HG03095 (cell line): ENCODE measurements around the gene NFKBIL1.

Experiments used
- ATAC-seq: cut with Tn5 transposase; IDR thresholded peaks from one replicate; pipeline ENCODE4 v1.9.1; 2021; ENCODE audit warnings: moderate library complexity; ENCODE audit not compliant: unreplicated experiment

Gene NFKBIL1

GRCh38 chr6:31559606-31559957, 12.2 kb downstream of the NFKBIL1 start:
- ATAC-seq = no peak

DNA sequence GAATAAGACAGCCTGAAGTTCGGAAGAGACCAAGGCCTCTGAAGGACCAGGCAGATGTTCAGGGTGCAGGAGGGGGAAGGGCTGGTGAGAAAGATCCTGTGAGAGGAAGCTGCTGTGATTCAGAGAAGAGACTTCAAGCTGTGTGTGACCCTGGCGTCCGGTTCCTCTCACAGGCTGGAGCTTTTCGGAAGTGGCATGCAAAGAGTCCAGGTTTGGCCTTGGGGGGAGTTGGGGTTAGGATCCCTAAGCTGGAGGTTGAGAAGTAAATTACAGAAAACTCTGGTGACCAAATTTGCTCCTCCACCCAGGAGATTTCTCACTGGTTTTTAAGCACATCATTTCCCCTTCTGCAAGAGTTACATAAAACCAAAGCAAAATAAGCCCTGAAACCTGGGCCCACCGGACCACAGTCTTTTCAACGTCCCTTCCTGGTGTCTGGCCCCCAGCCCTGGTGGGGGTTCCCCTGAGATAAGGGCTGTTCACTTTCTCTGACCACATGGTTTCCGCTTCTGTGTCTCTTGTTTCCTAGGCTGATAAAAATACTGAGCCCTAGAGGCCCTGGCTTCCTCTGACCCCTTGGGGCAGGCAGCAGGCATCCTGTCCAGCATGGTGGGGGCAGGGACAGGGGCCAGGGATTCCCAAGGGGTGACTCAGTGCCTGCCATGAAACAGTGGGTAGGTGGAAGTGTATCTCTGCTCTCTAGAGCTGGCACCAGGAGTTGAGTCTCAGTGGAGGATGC, 12.7 kb downstream of the NFKBIL1 start:
- ATAC-seq = peak; percentile 49

- no peak for ATAC-seq
Measured at GRCh38 chr6:31560697-31561058, 13.3 kb downstream of the NFKBIL1 start.

- no peak for ATAC-seq
Measured at GRCh38 chr6:31567531-31568370, 20.3 kb downstream of the NFKBIL1 start.

DNA sequence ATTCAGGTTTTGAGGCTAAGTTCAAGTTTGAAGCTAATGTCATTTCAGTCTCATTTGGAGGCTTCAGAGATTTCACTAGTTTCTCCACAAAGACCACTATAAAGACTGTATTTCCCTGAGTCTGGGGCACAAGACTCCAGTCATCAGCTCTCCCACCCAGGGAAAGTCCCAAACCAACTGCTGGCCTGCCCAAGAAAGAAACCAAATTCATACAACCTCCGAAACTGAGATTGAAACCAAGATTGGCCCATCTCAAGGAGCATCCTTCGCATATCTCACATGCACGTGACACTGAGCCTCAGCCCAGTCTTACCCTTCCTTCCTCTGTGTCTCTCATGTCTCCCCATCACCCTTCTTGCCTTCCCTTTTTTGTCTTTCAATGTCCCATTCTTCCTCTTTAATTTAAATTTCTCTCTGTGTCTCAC, 21.1 kb downstream of the NFKBIL1 start:
- peak; percentile 39 for ATAC-seq

GRCh38 chr6:31569861-31570536, 22.6 kb downstream of the NFKBIL1 start:
- ATAC-seq = no peak

DNA sequence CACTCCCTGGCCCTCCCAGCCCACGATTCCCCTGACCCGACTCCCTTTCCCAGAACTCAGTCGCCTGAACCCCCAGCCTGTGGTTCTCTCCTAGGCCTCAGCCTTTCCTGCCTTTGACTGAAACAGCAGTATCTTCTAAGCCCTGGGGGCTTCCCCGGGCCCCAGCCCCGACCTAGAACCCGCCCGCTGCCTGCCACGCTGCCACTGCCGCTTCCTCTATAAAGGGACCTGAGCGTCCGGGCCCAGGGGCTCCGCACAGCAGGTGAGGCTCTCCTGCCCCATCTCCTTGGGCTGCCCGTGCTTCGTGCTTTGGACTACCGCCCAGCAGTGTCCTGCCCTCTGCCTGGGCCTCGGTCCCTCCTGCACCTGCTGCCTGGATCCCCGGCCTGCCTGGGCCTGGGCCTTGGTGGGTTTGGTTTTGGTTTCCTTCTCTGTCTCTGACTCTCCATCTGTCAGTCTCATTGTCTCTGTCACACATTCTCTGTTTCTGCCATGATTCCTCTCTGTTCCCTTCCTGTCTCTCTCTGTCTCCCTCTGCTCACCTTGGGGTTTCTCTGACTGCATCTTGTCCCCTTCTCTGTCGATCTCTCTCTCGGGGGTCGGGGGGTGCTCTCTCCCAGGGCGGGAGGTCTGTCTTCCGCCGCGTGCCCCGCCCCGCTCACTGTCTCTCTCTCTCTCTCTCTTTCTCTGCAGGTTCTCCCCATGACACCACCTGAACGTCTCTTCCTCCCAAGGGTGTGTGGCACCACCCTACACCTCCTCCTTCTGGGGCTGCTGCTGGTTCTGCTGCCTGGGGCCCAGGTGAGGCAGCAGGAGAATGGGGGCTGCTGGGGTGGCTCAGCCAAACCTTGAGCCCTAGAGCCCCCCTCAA, 24.9 kb downstream of the NFKBIL1 start, which contains the start of gene LTA:
Gene LTA, plus strand, starts transcription at position 249 of the 871 bp plus-strand sequence. Its CDS starts 454 bp downstream, at position 703.
- ATAC-seq = peak; percentile 35

DNA sequence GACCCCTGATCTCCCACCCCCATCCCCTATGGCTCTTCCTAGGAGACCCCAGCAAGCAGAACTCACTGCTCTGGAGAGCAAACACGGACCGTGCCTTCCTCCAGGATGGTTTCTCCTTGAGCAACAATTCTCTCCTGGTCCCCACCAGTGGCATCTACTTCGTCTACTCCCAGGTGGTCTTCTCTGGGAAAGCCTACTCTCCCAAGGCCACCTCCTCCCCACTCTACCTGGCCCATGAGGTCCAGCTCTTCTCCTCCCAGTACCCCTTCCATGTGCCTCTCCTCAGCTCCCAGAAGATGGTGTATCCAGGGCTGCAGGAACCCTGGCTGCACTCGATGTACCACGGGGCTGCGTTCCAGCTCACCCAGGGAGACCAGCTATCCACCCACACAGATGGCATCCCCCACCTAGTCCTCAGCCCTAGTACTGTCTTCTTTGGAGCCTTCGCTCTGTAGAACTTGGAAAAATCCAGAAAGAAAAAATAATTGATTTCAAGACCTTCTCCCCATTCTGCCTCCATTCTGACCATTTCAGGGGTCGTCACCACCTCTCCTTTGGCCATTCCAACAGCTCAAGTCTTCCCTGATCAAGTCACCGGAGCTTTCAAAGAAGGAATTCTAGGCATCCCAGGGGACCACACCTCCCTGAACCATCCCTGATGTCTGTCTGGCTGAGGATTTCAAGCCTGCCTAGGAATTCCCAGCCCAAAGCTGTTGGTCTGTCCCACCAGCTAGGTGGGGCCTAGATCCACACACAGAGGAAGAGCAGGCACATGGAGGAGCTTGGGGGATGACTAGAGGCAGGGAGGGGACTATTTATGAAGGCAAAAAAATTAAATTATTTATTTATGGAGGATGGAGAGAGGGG, 26.1 kb downstream of the NFKBIL1 start:
- no peak for ATAC-seq

DNA sequence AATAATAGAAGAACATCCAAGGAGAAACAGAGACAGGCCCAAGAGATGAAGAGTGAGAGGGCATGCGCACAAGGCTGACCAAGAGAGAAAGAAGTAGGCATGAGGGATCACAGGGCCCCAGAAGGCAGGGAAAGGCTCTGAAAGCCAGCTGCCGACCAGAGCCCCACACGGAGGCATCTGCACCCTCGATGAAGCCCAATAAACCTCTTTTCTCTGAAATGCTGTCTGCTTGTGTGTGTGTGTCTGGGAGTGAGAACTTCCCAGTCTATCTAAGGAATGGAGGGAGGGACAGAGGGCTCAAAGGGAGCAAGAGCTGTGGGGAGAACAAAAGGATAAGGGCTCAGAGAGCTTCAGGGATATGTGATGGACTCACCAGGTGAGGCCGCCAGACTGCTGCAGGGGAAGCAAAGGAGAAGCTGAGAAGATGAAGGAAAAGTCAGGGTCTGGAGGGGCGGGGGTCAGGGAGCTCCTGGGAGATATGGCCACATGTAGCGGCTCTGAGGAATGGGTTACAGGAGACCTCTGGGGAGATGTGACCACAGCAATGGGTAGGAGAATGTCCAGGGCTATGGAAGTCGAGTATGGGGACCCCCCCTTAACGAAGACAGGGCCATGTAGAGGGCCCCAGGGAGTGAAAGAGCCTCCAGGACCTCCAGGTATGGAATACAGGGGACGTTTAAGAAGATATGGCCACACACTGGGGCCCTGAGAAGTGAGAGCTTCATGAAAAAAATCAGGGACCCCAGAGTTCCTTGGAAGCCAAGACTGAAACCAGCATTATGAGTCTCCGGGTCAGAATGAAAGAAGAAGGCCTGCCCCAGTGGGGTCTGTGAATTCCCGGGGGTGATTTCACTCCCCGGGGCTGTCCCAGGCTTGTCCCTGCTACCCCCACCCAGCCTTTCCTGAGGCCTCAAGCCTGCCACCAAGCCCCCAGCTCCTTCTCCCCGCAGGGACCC, 27.0 kb downstream of the NFKBIL1 start:
- ATAC-seq = no peak

DNA sequence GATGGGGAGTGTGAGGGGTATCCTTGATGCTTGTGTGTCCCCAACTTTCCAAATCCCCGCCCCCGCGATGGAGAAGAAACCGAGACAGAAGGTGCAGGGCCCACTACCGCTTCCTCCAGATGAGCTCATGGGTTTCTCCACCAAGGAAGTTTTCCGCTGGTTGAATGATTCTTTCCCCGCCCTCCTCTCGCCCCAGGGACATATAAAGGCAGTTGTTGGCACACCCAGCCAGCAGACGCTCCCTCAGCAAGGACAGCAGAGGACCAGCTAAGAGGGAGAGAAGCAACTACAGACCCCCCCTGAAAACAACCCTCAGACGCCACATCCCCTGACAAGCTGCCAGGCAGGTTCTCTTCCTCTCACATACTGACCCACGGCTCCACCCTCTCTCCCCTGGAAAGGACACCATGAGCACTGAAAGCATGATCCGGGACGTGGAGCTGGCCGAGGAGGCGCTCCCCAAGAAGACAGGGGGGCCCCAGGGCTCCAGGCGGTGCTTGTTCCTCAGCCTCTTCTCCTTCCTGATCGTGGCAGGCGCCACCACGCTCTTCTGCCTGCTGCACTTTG, 28.0 kb downstream of the NFKBIL1 start, which contains the start of gene TNF:
Gene TNF, plus strand, starts transcription at position 231 of the 567 bp plus-strand sequence. Its CDS starts 177 bp downstream, at position 408.
- ATAC-seq = no peak

DNA sequence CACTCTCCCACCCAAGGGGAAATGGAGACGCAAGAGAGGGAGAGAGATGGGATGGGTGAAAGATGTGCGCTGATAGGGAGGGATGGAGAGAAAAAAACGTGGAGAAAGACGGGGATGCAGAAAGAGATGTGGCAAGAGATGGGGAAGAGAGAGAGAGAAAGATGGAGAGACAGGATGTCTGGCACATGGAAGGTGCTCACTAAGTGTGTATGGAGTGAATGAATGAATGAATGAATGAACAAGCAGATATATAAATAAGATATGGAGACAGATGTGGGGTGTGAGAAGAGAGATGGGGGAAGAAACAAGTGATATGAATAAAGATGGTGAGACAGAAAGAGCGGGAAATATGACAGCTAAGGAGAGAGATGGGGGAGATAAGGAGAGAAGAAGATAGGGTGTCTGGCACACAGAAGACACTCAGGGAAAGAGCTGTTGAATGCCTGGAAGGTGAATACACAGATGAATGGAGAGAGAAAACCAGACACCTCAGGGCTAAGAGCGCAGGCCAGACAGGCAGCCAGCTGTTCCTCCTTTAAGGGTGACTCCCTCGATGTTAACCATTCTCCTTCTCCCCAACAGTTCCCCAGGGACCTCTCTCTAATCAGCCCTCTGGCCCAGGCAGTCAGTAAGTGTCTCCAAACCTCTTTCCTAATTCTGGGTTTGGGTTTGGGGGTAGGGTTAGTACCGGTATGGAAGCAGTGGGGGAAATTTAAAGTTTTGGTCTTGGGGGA, 28.7 kb downstream of the NFKBIL1 start:
- ATAC-seq = no peak

- ATAC-seq = no peak
Measured at GRCh38 chr6:31576897-31577578, 29.6 kb downstream of the NFKBIL1 start.

DNA sequence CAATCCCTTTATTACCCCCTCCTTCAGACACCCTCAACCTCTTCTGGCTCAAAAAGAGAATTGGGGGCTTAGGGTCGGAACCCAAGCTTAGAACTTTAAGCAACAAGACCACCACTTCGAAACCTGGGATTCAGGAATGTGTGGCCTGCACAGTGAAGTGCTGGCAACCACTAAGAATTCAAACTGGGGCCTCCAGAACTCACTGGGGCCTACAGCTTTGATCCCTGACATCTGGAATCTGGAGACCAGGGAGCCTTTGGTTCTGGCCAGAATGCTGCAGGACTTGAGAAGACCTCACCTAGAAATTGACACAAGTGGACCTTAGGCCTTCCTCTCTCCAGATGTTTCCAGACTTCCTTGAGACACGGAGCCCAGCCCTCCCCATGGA, 30.2 kb downstream of the NFKBIL1 start:
- ATAC-seq = no peak

GRCh38 chr6:31578184-31579118, 31.0 kb downstream of the NFKBIL1 start:
- ATAC-seq = no peak

- no peak for ATAC-seq
Measured at GRCh38 chr6:31579119-31579505, 31.7 kb downstream of the NFKBIL1 start.
